WTC11 (cell line): ENCODE measurements around the gene GARRE1. TPM values are rescaled to one million over a fixed set of nuclear protein-coding genes. Genes with fewer than 3 reads are reported as not detected.

Source experiments
- ATAC-seq: fragments of 200-7000 bp; cut with Tn5 transposase; 2 replicates; pipeline ENCODE4 v1.10.0; 2021; ENCODE audit warnings: mild to moderate bottlenecking, moderate library complexity
- CTCF ChIA-PET: fragments of 300-600 bp; sonication (Branson Sonifier 250); formaldehyde crosslinking; loops from one replicate; lab custom pipeline; 2021; ENCODE audit warnings: antibody characterized with exemption; lab: Charles Lee
- POLR2A ChIA-PET: fragments of 350-600 bp; sonication (Branson Sonifier 250); formaldehyde crosslinking; loops from one replicate; lab custom pipeline; 2021; ENCODE audit warnings: antibody characterized with exemption; lab: Charles Lee
- DNase-seq: peaks from one replicate; pipeline ENCODE4 v3.0.0; 2021; ENCODE audit warnings: low spot score
- H3K27ac Mint-ChIP-seq: 2 replicates; pipeline ENCODE4 v1.8.0; 2021; ENCODE audit warnings: mixed read lengths
- H3K27me3 Mint-ChIP-seq: 2 replicates; pipeline ENCODE4 v1.8.0; 2021; ENCODE audit warnings: low read depth, mild to moderate bottlenecking, moderate library complexity, mixed read lengths
- H3K36me3 Mint-ChIP-seq: 2 replicates; pipeline ENCODE4 v1.8.0; 2021; ENCODE audit warnings: mixed read lengths
- H3K4me1 Mint-ChIP-seq: 2 replicates; pipeline ENCODE4 v1.8.0; 2022; ENCODE audit warnings: mixed read lengths
- H3K4me3 Mint-ChIP-seq: 2 replicates; pipeline ENCODE4 v1.8.0; 2021; ENCODE audit warnings: mild to moderate bottlenecking, moderate library complexity, mixed read lengths
- H3K9me3 Mint-ChIP-seq: 2 replicates; pipeline ENCODE4 v1.8.0; 2021; ENCODE audit warnings: mixed read lengths
- ARID4B ChIP-seq: sonication (generic); formaldehyde crosslinking; IDR thresholded peaks from 2 replicates; pipeline ENCODE4 v1.8.0; 2023; ENCODE audit warnings: missing genetic modification reagents, mild to moderate bottlenecking, borderline replicate concordance
- ATF3 ChIP-seq: sonication (generic); formaldehyde crosslinking; conservative IDR thresholded peaks from 2 replicates; pipeline ENCODE4 v1.8.1; 2022; ENCODE audit warnings: mild to moderate bottlenecking, missing genetic modification reagents
- CREB1 ChIP-seq: sonication (generic); formaldehyde crosslinking; IDR thresholded peaks from 2 replicates; pipeline ENCODE4 v1.8.0; 2023; ENCODE audit warnings: mild to moderate bottlenecking, missing genetic modification reagents
- FOXP1 ChIP-seq: sonication (generic); formaldehyde crosslinking; IDR thresholded peaks from 2 replicates; pipeline ENCODE4 v1.8.0; 2022; ENCODE audit warnings: missing genetic modification reagents, mild to moderate bottlenecking, moderate library complexity, borderline replicate concordance
- NR1H2 ChIP-seq: sonication (generic); formaldehyde crosslinking; IDR thresholded peaks from 2 replicates; pipeline ENCODE4 v1.9.0; 2021; ENCODE audit warnings: mild to moderate bottlenecking, moderate library complexity, missing genetic modification reagents
- NR3C1 ChIP-seq: sonication (generic); formaldehyde crosslinking; conservative IDR thresholded peaks from 2 replicates; pipeline ENCODE4 v1.8.1; 2023; ENCODE audit warnings: low read depth, mild to moderate bottlenecking, missing genetic modification reagents
- SMAD3 ChIP-seq: sonication (generic); formaldehyde crosslinking; IDR thresholded peaks from 2 replicates; pipeline ENCODE4 v1.8.0; 2022; ENCODE audit warnings: missing genetic modification reagents, mild to moderate bottlenecking, borderline replicate concordance
- SOX15 ChIP-seq: fragments of 250-450 bp; sonication (Bioruptor Pico); IDR thresholded peaks from 2 replicates; pipeline ENCODE4 v1.9.0; 2021; ENCODE audit warnings: mild to moderate bottlenecking
- SP1 ChIP-seq: sonication (generic); formaldehyde crosslinking; conservative IDR thresholded peaks from 2 replicates; pipeline ENCODE4 v1.8.1; 2022; ENCODE audit warnings: missing genetic modification reagents
- TEAD4 ChIP-seq: sonication (generic); formaldehyde crosslinking; IDR thresholded peaks from 2 replicates; pipeline ENCODE4 v1.8.0; 2022; ENCODE audit warnings: mild to moderate bottlenecking, missing genetic modification reagents
- TP53 ChIP-seq: sonication (generic); formaldehyde crosslinking; IDR thresholded peaks from 2 replicates; pipeline ENCODE4 v1.8.1; 2023; ENCODE audit warnings: mild to moderate bottlenecking, missing genetic modification reagents
- ZBTB21 ChIP-seq: sonication (generic); formaldehyde crosslinking; IDR thresholded peaks from 2 replicates; pipeline ENCODE4 v1.8.1; 2023; ENCODE audit warnings: mild to moderate bottlenecking, missing genetic modification reagents, borderline replicate concordance
- ZNF219 ChIP-seq: sonication (generic); formaldehyde crosslinking; IDR thresholded peaks from 2 replicates; pipeline ENCODE4 v1.8.0; 2023; ENCODE audit warnings: missing genetic modification reagents, mild to moderate bottlenecking, borderline replicate concordance
- ZNF263 ChIP-seq: sonication (generic); formaldehyde crosslinking; IDR thresholded peaks from 2 replicates; pipeline ENCODE4 v1.8.1; 2022; ENCODE audit warnings: low read depth, mild to moderate bottlenecking, moderate library complexity, missing genetic modification reagents
- ZNF423 ChIP-seq: fragments of 250-450 bp; sonication (Bioruptor Pico); IDR thresholded peaks from 2 replicates; pipeline ENCODE4 v2.1.2; 2022; ENCODE audit warnings: mild to moderate bottlenecking, moderate library complexity
- total RNA-seq: library from RNA; stranded (reverse); gene quantifications from 3 replicates; pipeline ENCODE4 v1.2.3, GENCODE V29; 2021
- TF ChIP-seq, protein P1 (sequence below): sonication (generic); formaldehyde crosslinking; IDR thresholded peaks from 2 replicates; pipeline ENCODE4 v1.8.0; 2022; ENCODE audit warnings: mild to moderate bottlenecking, missing genetic modification reagents
- TF ChIP-seq, protein P2 (sequence below): sonication (generic); formaldehyde crosslinking; IDR thresholded peaks from 2 replicates; pipeline ENCODE4 v1.8.1; 2023; ENCODE audit warnings: mild to moderate bottlenecking, missing genetic modification reagents
- TF ChIP-seq, protein P3 (sequence below): sonication (generic); formaldehyde crosslinking; IDR thresholded peaks from 2 replicates; pipeline ENCODE4 v1.8.1; 2022; ENCODE audit warnings: mild to moderate bottlenecking, moderate library complexity, missing genetic modification reagents
- TF ChIP-seq, protein P4 (sequence below): sonication (generic); formaldehyde crosslinking; IDR thresholded peaks from 2 replicates; pipeline ENCODE4 v1.8.0; 2022; ENCODE audit warnings: mild to moderate bottlenecking, missing genetic modification reagents
- TF ChIP-seq, protein P5 (sequence below): fragments of 250-450 bp; sonication (Bioruptor Pico); IDR thresholded peaks from 2 replicates; pipeline ENCODE4 v2.1.2; 2022; ENCODE audit warnings: mild to moderate bottlenecking, moderate library complexity

GARRE1 gene
- total RNA-seq, 1 experiment from 2014 or later: 16.7 TPM

DNA sequence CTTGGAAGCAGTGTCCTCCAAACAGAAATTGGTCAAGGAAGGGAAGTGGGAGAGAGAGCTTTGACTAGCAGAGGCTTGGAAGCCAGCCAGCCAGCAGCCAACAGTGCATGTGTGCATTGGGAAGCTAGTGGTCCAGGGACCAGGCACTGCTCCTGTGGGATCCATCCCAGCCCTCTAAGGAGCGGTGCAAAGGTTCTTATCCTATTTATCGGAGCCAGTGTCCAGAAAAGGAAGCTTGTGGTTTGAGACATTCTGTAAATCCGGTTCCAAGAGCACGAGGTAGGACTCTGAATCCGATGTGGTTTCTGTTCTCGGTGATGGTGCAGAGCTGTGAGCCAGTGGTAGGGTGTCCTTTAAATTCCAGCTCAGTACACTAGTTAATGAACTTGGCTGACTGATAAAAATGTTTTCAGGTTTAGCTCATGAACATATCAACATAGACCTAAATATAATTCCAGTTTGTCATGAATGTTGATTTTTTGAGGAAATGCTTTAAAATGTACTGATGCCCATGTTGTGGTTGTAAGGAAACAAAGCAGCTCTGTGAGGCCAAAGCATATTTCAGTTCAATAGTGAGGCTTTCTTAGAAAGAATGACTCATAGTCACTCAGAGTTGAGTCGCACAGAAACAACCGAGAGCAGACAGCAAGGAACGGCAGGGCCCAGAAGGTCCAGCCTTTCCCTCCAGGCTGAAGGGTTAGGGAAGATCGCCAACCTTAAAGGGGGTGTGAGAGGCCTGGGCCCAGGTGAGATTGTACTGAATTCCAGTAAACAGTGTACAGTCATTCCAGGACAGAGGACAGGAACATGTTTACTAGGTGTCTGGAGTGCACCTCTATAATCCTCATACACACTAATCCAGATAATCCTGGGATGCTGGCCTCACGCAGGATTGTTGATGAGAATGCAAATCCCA, 21.5 kb upstream of the GARRE1 start:
- POLR2A ChIA-PET: interaction anchor here (0.6 to 0.7 kb wide), 2 partner anchors 287 to 940 kb away, joined by 3 to 6 read pairs; no protein-coding TSS in a partner anchor
- ATAC-seq (no peak), DNase-seq (no peak)
- no peak overlapping the region for H3K4me3 Mint-ChIP-seq
- peaks cover 20% of the 10 kb centered on the region for H3K36me3 Mint-ChIP-seq
- H3K27me3 Mint-ChIP-seq: no peaks in the 10 kb centered on the region
- peaks cover 5% of the 10 kb centered on the region for H3K9me3 Mint-ChIP-seq
- TF ChIP-seq FOXP1 (CRISPR knock-in tag) (no peak), ZNF423 (CRISPR knock-in tag) (no peak), SMAD3 (CRISPR knock-in tag) (no peak), ARID4B (CRISPR knock-in tag) (no peak), NR3C1 (CRISPR knock-in tag) (no peak), SOX15 (CRISPR knock-in tag) (no peak), CREB1 (CRISPR knock-in tag) (no peak), ATF3 (CRISPR knock-in tag) (no peak)
- TF ChIP-seq, protein P1, sequence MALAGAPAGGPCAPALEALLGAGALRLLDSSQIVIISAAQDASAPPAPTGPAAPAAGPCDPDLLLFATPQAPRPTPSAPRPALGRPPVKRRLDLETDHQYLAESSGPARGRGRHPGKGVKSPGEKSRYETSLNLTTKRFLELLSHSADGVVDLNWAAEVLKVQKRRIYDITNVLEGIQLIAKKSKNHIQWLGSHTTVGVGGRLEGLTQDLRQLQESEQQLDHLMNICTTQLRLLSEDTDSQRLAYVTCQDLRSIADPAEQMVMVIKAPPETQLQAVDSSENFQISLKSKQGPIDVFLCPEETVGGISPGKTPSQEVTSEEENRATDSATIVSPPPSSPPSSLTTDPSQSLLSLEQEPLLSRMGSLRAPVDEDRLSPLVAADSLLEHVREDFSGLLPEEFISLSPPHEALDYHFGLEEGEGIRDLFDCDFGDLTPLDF (CRISPR knock-in tag): no peak
- TF ChIP-seq, protein P2, sequence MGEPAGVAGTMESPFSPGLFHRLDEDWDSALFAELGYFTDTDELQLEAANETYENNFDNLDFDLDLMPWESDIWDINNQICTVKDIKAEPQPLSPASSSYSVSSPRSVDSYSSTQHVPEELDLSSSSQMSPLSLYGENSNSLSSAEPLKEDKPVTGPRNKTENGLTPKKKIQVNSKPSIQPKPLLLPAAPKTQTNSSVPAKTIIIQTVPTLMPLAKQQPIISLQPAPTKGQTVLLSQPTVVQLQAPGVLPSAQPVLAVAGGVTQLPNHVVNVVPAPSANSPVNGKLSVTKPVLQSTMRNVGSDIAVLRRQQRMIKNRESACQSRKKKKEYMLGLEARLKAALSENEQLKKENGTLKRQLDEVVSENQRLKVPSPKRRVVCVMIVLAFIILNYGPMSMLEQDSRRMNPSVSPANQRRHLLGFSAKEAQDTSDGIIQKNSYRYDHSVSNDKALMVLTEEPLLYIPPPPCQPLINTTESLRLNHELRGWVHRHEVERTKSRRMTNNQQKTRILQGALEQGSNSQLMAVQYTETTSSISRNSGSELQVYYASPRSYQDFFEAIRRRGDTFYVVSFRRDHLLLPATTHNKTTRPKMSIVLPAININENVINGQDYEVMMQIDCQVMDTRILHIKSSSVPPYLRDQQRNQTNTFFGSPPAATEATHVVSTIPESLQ: no peak
- peak overlapping the region; percentile 74 for H3K27ac Mint-ChIP-seq
- CTCF ChIA-PET: interaction anchor here (0.5 to 3.6 kb wide), 4 partner anchors 9 to 120 kb away, joined by 3 to 28 read pairs (median 4); no protein-coding TSS in a partner anchor
- H3K4me1 Mint-ChIP-seq: peaks cover 42% of the 10 kb centered on the region

DNA sequence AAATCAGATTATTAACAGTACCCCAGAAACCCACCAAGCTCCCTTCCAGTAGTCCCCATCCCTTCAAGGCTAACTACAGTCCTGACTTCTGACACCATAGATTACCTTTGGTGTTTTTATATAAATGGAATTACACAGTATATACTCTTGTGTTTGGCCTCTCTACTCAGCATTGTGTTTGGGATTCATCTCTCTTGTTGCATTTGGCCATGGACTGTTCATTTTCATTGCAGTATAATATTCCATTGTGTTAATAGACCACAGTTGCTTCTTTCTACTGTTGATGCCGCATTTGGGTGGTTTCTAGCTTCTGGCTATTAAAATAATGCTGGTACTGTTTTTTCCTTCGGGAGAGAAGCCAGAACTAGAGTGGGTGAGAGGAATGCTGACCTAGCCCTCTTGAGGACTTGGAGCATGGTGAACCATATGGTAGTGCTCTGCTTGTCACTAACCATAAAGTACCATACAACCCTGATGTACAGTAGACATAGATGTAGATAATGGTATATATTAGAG, 18.9 kb upstream of the GARRE1 start:
- H3K36me3 Mint-ChIP-seq: peaks cover 6% of the 10 kb centered on the region; the same call in 1 of the 2 replicates
- TF ChIP-seq ZBTB21 (CRISPR knock-in tag) (no peak), ZNF263 (CRISPR knock-in tag) (no peak), TP53 (CRISPR knock-in tag) (no peak), ZNF219 (CRISPR knock-in tag) (no peak), NR1H2 (CRISPR knock-in tag) (no peak), TEAD4 (CRISPR knock-in tag) (no peak), SMAD3 (CRISPR knock-in tag) (no peak), SP1 (CRISPR knock-in tag) (no peak)
- TF ChIP-seq, protein P3, sequence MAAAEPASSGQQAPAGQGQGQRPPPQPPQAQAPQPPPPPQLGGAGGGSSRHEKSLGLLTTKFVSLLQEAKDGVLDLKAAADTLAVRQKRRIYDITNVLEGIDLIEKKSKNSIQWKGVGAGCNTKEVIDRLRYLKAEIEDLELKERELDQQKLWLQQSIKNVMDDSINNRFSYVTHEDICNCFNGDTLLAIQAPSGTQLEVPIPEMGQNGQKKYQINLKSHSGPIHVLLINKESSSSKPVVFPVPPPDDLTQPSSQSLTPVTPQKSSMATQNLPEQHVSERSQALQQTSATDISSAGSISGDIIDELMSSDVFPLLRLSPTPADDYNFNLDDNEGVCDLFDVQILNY (CRISPR knock-in tag): no peak
- TF ChIP-seq, protein P4, sequence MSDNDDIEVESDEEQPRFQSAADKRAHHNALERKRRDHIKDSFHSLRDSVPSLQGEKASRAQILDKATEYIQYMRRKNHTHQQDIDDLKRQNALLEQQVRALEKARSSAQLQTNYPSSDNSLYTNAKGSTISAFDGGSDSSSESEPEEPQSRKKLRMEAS: no peak
- TF ChIP-seq, protein P5, sequence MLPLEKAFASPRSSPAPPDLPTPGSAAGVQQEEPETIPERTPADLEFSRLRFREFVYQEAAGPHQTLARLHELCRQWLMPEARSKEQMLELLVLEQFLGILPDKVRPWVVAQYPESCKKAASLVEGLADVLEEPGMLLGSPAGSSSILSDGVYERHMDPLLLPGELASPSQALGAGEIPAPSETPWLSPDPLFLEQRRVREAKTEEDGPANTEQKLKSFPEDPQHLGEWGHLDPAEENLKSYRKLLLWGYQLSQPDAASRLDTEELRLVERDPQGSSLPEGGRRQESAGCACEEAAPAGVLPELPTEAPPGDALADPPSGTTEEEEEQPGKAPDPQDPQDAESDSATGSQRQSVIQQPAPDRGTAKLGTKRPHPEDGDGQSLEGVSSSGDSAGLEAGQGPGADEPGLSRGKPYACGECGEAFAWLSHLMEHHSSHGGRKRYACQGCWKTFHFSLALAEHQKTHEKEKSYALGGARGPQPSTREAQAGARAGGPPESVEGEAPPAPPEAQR (CRISPR knock-in tag): no peak

More for the DNA sequence above, 18.9 kb upstream of the GARRE1 start:
- POLR2A ChIA-PET: no interaction called here
- DNase-seq (no peak), ATAC-seq (no peak)
- CTCF ChIA-PET: interaction anchor here (1.6 kb wide), 1 partner anchor 124 kb away, joined by 3 read pairs; no protein-coding TSS in a partner anchor
- Mint-ChIP-seq H3K27ac (no peak overlapping the region), H3K9me3 (peaks cover 5% of the 10 kb centered on the region), H3K4me3 (no peak overlapping the region), H3K27me3 (no peaks in the 10 kb centered on the region), H3K4me1 (peaks cover 41% of the 10 kb centered on the region)
